Central memory CD8-positive, alpha-beta T cell (primary cell): ENCODE measurements around the gene HCFC1R1.
A peak's percentile ranks its signal among the peaks of the same experiment; 100 is the strongest.

Experiments
- ATAC-seq: fragments of 150-1000 bp; cut with Tn5 transposase; replicated peaks from 2 replicates; pipeline ENCODE4 v1.10.0; 2022; ENCODE audit warnings: mild to moderate bottlenecking, moderate FRiP score, moderate number of reproducible peaks; ENCODE audit not compliant: poor library complexity, severe bottlenecking; ENCODE audit errors: extremely low read depth
- DNase-seq, 2 donors: peaks; one replicate each; pipeline ENCODE4 v3.0.0; 2021; ENCODE audit warnings: low spot score in 2 of 2
- H3K27ac Mint-ChIP-seq: one replicate; pipeline ENCODE4 v1.8.0; 2022; ENCODE audit warnings: low read depth, mild to moderate bottlenecking, moderate library complexity, mixed read lengths
- H3K27me3 Mint-ChIP-seq: one replicate; pipeline ENCODE4 v1.8.0; 2022; ENCODE audit warnings: mixed read lengths
- H3K36me3 Mint-ChIP-seq: one replicate; pipeline ENCODE4 v1.8.0; 2022; ENCODE audit warnings: mild to moderate bottlenecking, moderate library complexity, mixed read lengths; ENCODE audit not compliant: insufficient read depth
- H3K4me1 Mint-ChIP-seq: one replicate; pipeline ENCODE4 v1.8.0; 2022; ENCODE audit warnings: mixed read lengths
- H3K4me3 Mint-ChIP-seq: one replicate; pipeline ENCODE4 v1.8.0; 2022; ENCODE audit warnings: mild to moderate bottlenecking, moderate library complexity, mixed read lengths
- H3K9me3 Mint-ChIP-seq: one replicate; pipeline ENCODE4 v1.8.0; 2022; ENCODE audit warnings: mixed read lengths

HCFC1R1 gene

GRCh38 chr16:3017794-3018506 is 5.8 kb downstream of the HCFC1R1 start, which contains the start of gene CLDN6:
Gene CLDN6 (minus strand): TSS chr16:3018183. CDS start chr16:3016021, 2,162 bp downstream.
- H3K27me3 Mint-ChIP-seq, result peaks cover 8% of the 10 kb centered on the region
- no peak within 1 kb of the TSS for H3K27ac Mint-ChIP-seq
- no peak for DNase-seq
- H3K4me1 Mint-ChIP-seq, result peaks cover 30% of the 10 kb centered on the region
- H3K4me3 Mint-ChIP-seq, result no peak within 1 kb of the TSS
- ATAC-seq, result no peak
- H3K36me3 Mint-ChIP-seq, result peaks cover 5% of the 10 kb centered on the region
- no peaks in the 10 kb centered on the region for H3K9me3 Mint-ChIP-seq

GRCh38 chr16:3017344-3017743 is 6.4 kb downstream of the HCFC1R1 start:
- Mint-ChIP-seq H3K27ac (no peak overlapping the region), H3K36me3 (peaks cover 5% of the 10 kb centered on the region), H3K27me3 (peaks cover 8% of the 10 kb centered on the region), H3K9me3 (no peaks in the 10 kb centered on the region), H3K4me3 (no peak overlapping the region), H3K4me1 (peaks cover 24% of the 10 kb centered on the region)
- no peak for DNase-seq
- no peak for ATAC-seq

- H3K36me3 Mint-ChIP-seq, result peaks cover 3% of the 10 kb centered on the region
- no peak overlapping the region for H3K27ac Mint-ChIP-seq
- no peak for ATAC-seq
- no peaks in the 10 kb centered on the region for H3K9me3 Mint-ChIP-seq
- H3K27me3 Mint-ChIP-seq, result peaks cover 8% of the 10 kb centered on the region
- peaks cover 10% of the 10 kb centered on the region for H3K4me1 Mint-ChIP-seq
- no peak overlapping the region for H3K4me3 Mint-ChIP-seq
- no peak for DNase-seq
These were observed 7.7 kb downstream of the HCFC1R1 start for GRCh38 chr16:3015865-3016521.

- Mint-ChIP-seq H3K27me3 (peaks cover 8% of the 10 kb centered on the region), H3K4me1 (peaks cover 3% of the 10 kb centered on the region), H3K36me3 (peaks cover 2% of the 10 kb centered on the region), H3K27ac (no peak overlapping the region), H3K4me3 (no peak overlapping the region), H3K9me3 (no peaks in the 10 kb centered on the region)
- no peak for ATAC-seq
- no peak for DNase-seq
These were observed 8.8 kb downstream of the HCFC1R1 start for GRCh38 chr16:3014971-3015370.

- Mint-ChIP-seq H3K27ac (no peak overlapping the region), H3K4me1 (no peaks in the 10 kb centered on the region), H3K4me3 (no peak overlapping the region), H3K9me3 (no peaks in the 10 kb centered on the region), H3K27me3 (peaks cover 8% of the 10 kb centered on the region), H3K36me3 (no peaks in the 10 kb centered on the region)
- DNase-seq (no peak), ATAC-seq (no peak)
These were observed 9.6 kb downstream of the HCFC1R1 start for GRCh38 chr16:3013998-3014690.

GRCh38 chr16:3013491-3013951 is 10.2 kb downstream of the HCFC1R1 start:
- H3K4me1 Mint-ChIP-seq, result peaks cover 2% of the 10 kb centered on the region
- no peak for DNase-seq

GRCh38 chr16:3012828-3013420 is 10.8 kb downstream of the HCFC1R1 start, which contains the start of gene CLDN9:
Gene CLDN9 (plus strand): TSS chr16:3012923. CDS start chr16:3013363, 440 bp downstream.
- DNase-seq, result no peak
- Mint-ChIP-seq H3K27me3 (peaks cover 8% of the 10 kb centered on the region), H3K4me3 (no peak within 1 kb of the TSS), H3K36me3 (no peaks in the 10 kb centered on the region), H3K9me3 (no peaks in the 10 kb centered on the region), H3K4me1 (peaks cover 8% of the 10 kb centered on the region), H3K27ac (no peak within 1 kb of the TSS)
- ATAC-seq, result no peak

More at GRCh38 chr16:3013491-3013951, 10.2 kb downstream of the HCFC1R1 start:
- no peak overlapping the region for H3K4me3 Mint-ChIP-seq
- H3K36me3 Mint-ChIP-seq, result no peaks in the 10 kb centered on the region
- ATAC-seq, result no peak
- H3K27ac Mint-ChIP-seq, result no peak overlapping the region
- H3K27me3 Mint-ChIP-seq, result peaks cover 8% of the 10 kb centered on the region
- no peaks in the 10 kb centered on the region for H3K9me3 Mint-ChIP-seq

GRCh38 chr16:3012246-3012645 is 11.5 kb downstream of the HCFC1R1 start:
- Mint-ChIP-seq H3K27ac (no peak overlapping the region), H3K4me1 (peaks cover 15% of the 10 kb centered on the region), H3K36me3 (no peaks in the 10 kb centered on the region), H3K9me3 (no peaks in the 10 kb centered on the region), H3K4me3 (no peak overlapping the region), H3K27me3 (peaks cover 11% of the 10 kb centered on the region)
- DNase-seq (no peak), ATAC-seq (no peak)

- no peak for DNase-seq
- peaks cover 20% of the 10 kb centered on the region for H3K27me3 Mint-ChIP-seq
- peaks cover 20% of the 10 kb centered on the region for H3K4me1 Mint-ChIP-seq
- H3K36me3 Mint-ChIP-seq, result no peaks in the 10 kb centered on the region
- no peak overlapping the region for H3K27ac Mint-ChIP-seq
- H3K4me3 Mint-ChIP-seq, result no peak overlapping the region
- ATAC-seq, result no peak
- no peaks in the 10 kb centered on the region for H3K9me3 Mint-ChIP-seq
These were observed 13.2 kb downstream of the HCFC1R1 start for GRCh38 chr16:3010510-3010909.

- Mint-ChIP-seq H3K4me3 (no peak overlapping the region), H3K27me3 (peaks cover 20% of the 10 kb centered on the region), H3K9me3 (no peaks in the 10 kb centered on the region), H3K4me1 (peaks cover 20% of the 10 kb centered on the region), H3K27ac (no peak overlapping the region), H3K36me3 (peaks cover 2% of the 10 kb centered on the region)
- DNase-seq (no peak), ATAC-seq (no peak)
These were observed 14.0 kb downstream of the HCFC1R1 start for GRCh38 chr16:3009568-3010390.

- H3K9me3 Mint-ChIP-seq, result no peaks in the 10 kb centered on the region
- no peak overlapping the region for H3K27ac Mint-ChIP-seq
- H3K4me3 Mint-ChIP-seq, result peak overlapping the region; percentile 51
- peaks cover 20% of the 10 kb centered on the region for H3K4me1 Mint-ChIP-seq
- DNase-seq (no peak), ATAC-seq (no peak)
- peaks cover 3% of the 10 kb centered on the region for H3K36me3 Mint-ChIP-seq
- H3K27me3 Mint-ChIP-seq, result peaks cover 11% of the 10 kb centered on the region
These were observed 15.1 kb downstream of the HCFC1R1 start for GRCh38 chr16:3008690-3009037.
